VCaP (cell line): Measurements from ENCODE around the gene RALGAPA2.
A peak's percentile ranks its signal among the peaks of the same experiment; 100 is the strongest.

Experiments used
- H3K27ac ChIP-seq: fragments of 450-650 bp; 2 replicates; pipeline ENCODE4 v1.5.1; 2017
- CTCF ChIP-seq: fragments of 450-650 bp; conservative IDR thresholded peaks from 2 replicates; pipeline ENCODE4 v1.5.1; 2017; ENCODE audit warnings: mild to moderate bottlenecking, moderate library complexity

The RALGAPA2 gene

GRCh38 chr20:20603339-20603990 is 109.0 kb downstream of the RALGAPA2 start:
- peak overlapping the region; percentile 29 for H3K27ac ChIP-seq
- TF ChIP-seq CTCF = no peak

- TF ChIP-seq CTCF = no peak
- H3K27ac ChIP-seq = no peak overlapping the region
These were observed 114.5 kb downstream of the RALGAPA2 start for GRCh38 chr20:20597966-20598365.

GRCh38 chr20:20594171-20594530 is 118.3 kb downstream of the RALGAPA2 start:
- no peak for TF ChIP-seq CTCF
- H3K27ac ChIP-seq = peak overlapping the region; percentile 52

GRCh38 chr20:20593447-20594170 is 118.8 kb downstream of the RALGAPA2 start:
- peak overlapping the region; percentile 52 for H3K27ac ChIP-seq

GRCh38 chr20:20585146-20585545 is 127.3 kb downstream of the RALGAPA2 start:
- TF ChIP-seq CTCF = no peak
- H3K27ac ChIP-seq = no peak overlapping the region

More at GRCh38 chr20:20593447-20594170, 118.8 kb downstream of the RALGAPA2 start:
- peak; percentile 88 for TF ChIP-seq CTCF

GRCh38 chr20:20582734-20583133 is 129.7 kb downstream of the RALGAPA2 start:
- no peak overlapping the region for H3K27ac ChIP-seq
- no peak for TF ChIP-seq CTCF

- no peak for TF ChIP-seq CTCF
These were observed 132.3 kb downstream of the RALGAPA2 start for GRCh38 chr20:20580139-20580538.

More at GRCh38 chr20:20580139-20580538, 132.3 kb downstream of the RALGAPA2 start:
- peak overlapping the region; percentile 23 for H3K27ac ChIP-seq
